ENCODE results near the gene CCDC85C. TPM values are rescaled to one million over a fixed set of nuclear protein-coding genes. Genes with fewer than 3 reads are reported as not detected.
A peak's percentile ranks its signal among the peaks of the same experiment; 100 is the strongest.

The CCDC85C gene
- polyA plus RNA-seq, 1 of the 3 experiments (the other 2 are of a cell fraction), result 9.6 TPM

- ChIA-PET POLR2A (interaction anchor here (0.9 to 3.5 kb wide), 2 partner anchors 37 to 39 kb away, joined by 3 to 14 read pairs; no protein-coding TSS in a partner anchor), CTCF (interaction anchor here (0.8 to 4.9 kb wide), 9 partner anchors 11 to 85 kb away, joined by 3 to 37 read pairs (median 4); no protein-coding TSS in a partner anchor)
- H2AFZ ChIP-seq (ENCODE audit: low read depth), result no peak overlapping the region
- WGBS (ENCODE audit: low lambda C conversion rate), result 77% methylated on average over 16 of the region's 18 CpGs
- no peaks in the 10 kb centered on the region for H3K9me3 ChIP-seq
- H4K20me1 ChIP-seq (ENCODE audit: insufficient read depth), result peaks cover 47% of the 10 kb centered on the region
- H3K4me3 ChIP-seq (ENCODE audit: low read depth in 2 of 2, low read length in 1 of 2), result peak overlapping the region; percentile 62 to 66
- H3K27me3 ChIP-seq (ENCODE audit: insufficient read depth), result no peaks in the 10 kb centered on the region
- peak overlapping the region; percentile 3; the same call in 1 of the 2 replicates for H3K9ac ChIP-seq
- H3K36me3 ChIP-seq (replicated peaks in 1 of 2; ENCODE audit: control insufficient read depth in 1 of 2, insufficient read depth in 2 of 2, low read length in 1 of 2), result no peaks in the 10 kb centered on the region
- TF ChIP-seq RCOR1 (IDR thresholded peaks at IDR 0.05; ENCODE audit: low read length) (no peak), FOXM1 (IDR thresholded peaks at IDR 0.05; ENCODE audit: low read depth) (no peak), GABPA (IDR thresholded peaks at IDR 0.05; ENCODE audit: low read depth) (no peak), MAX (IDR thresholded peaks at IDR 0.05; ENCODE audit: low read depth) (no peak), USF2 (IDR thresholded peaks at IDR 0.05; ENCODE audit: borderline replicate concordance, low read depth, low read length) (no peak), FOSL2 (IDR thresholded peaks at IDR 0.05; ENCODE audit: borderline replicate concordance, low read depth) (no peak), YY1 (IDR thresholded peaks at IDR 0.05; ENCODE audit: low read depth) (no peak), GATA2 (CRISPR knock-in tag; IDR thresholded peaks at IDR 0.05) (no peak), IRF3 (IDR thresholded peaks at IDR 0.05; ENCODE audit: low read depth, low read length) (no peak), SMC3 (IDR thresholded peaks at IDR 0.05; ENCODE audit: low read depth, low read length) (no peak), TEAD4 (IDR thresholded peaks at IDR 0.05; ENCODE audit: borderline replicate concordance, insufficient read depth) (no peak), FOXJ3 (CRISPR knock-in tag; IDR thresholded peaks at IDR 0.05) (no peak), CHD2 (IDR thresholded peaks at IDR 0.05; ENCODE audit: low read length, partially characterized antibody) (no peak), POLR2AphosphoS5 (IDR thresholded peaks at IDR 0.05; ENCODE audit: low read depth, low read length) (no peak), SIN3A (IDR thresholded peaks at IDR 0.05; ENCODE audit: borderline replicate concordance, low read depth, low read length) (no peak), MEF2A (IDR thresholded peaks at IDR 0.05; ENCODE audit: borderline replicate concordance, low read depth) (no peak), REST (IDR thresholded peaks at IDR 0.05; ENCODE audit: low read depth, low read length) (no peak), EP300 (IDR thresholded peaks at IDR 0.05; ENCODE audit: borderline replicate concordance in 1 of 2, low read depth in 1 of 2, low read length in 1 of 2) (no peak), MXI1 (IDR thresholded peaks at IDR 0.05; ENCODE audit: low read depth, low read length) (no peak)
- H3K9me2 ChIP-seq, result no peaks in the 10 kb centered on the region
- no peak for DNase-seq
- H3K79me2 ChIP-seq (ENCODE audit: insufficient read depth), result peaks cover 65% of the 10 kb centered on the region
- H3K4me2 ChIP-seq, result peak overlapping the region; percentile 89
- peak overlapping the region in 1 of 2 experiments; percentile 5; a peak in 1 of 4 replicates for H3K27ac ChIP-seq (ENCODE audit: low read depth in 2 of 2, low read length in 1 of 2)
- H3K4me1 ChIP-seq (ENCODE audit: control insufficient read depth in 1 of 2, insufficient read depth in 2 of 2, low read depth in 1 of 2, low read length in 1 of 2), result peaks cover 22 to 74% of the 10 kb centered on the region in 2 experiments
- no peaks in the 10 kb centered on the region for H3F3A ChIP-seq (replicated peaks; ENCODE audit: insufficient read depth)
Measured at GRCh38 chr14:99602054-99602787, 1.8 kb downstream of the CCDC85C start.
